Gastrocnemius medialis (tissue), 4 donors: ENCODE results near the gene KCNK3. TPM values are rescaled to one million over a fixed set of nuclear protein-coding genes. Genes with fewer than 3 reads are reported as not detected.

Source experiments
- ATAC-seq, 2 donors: fragments of 150-250 bp; one replicate each; pipeline ENCODE4 v1.9.1; 2016
- DNase-seq, 2 donors: peaks; one replicate each; pipeline ENCODE4 v3.0.0-alpha.2; 2019
- H3K27ac ChIP-seq, 4 donors: fragments of 200-600 bp; sonication (generic); 1 replicate in 1 of 4; 2 replicates in 3 of 4; pipeline ENCODE4 v1.5.1; 2016 to 2018; ENCODE audit warnings: mild to moderate bottlenecking in 2 of 4, moderate library complexity in 1 of 4
- H3K27me3 ChIP-seq, 3 donors: fragments of 200-600 bp; sonication (generic) in 2 of 3; 1 replicate in 1 of 3; 2 replicates in 2 of 3; pipeline versions ENCODE4 v1.5.1 to v1.6.0; 2016 to 2019; ENCODE audit warnings: mild to moderate bottlenecking in 1 of 3, moderate library complexity in 1 of 3
- H3K36me3 ChIP-seq, 2 donors: fragments of 200-600 bp; sonication (generic) in 1 of 2; one replicate each; pipeline ENCODE4 v1.5.1; 2017 to 2018
- H3K4me1 ChIP-seq, 2 donors: fragments of 200-600 bp; sonication (generic) in 1 of 2; one replicate each; pipeline ENCODE4 v1.5.1; 2016 to 2017; ENCODE audit warnings: mild to moderate bottlenecking in 2 of 2
- H3K4me3 ChIP-seq, 4 donors: fragments of 200-600 bp; sonication (generic) in 3 of 4; 1 replicate in 1 of 4; 2 replicates in 3 of 4; pipeline ENCODE4 v1.5.1; 2016 to 2019; ENCODE audit warnings: mild to moderate bottlenecking in 2 of 4
- H3K9me3 ChIP-seq, 3 donors: fragments of 200-600 bp; sonication (generic) in 2 of 3; 1 replicate in 1 of 3; 2 replicates in 2 of 3; pipeline ENCODE4 v1.5.1; 2016 to 2019
- CTCF ChIP-seq, 5 experiments: fragments of 450-650 bp in 3 of 5; fragments of 200-600 bp in 2 of 5; sonication (generic) in 2 of 5; IDR thresholded peaks in 4 of 5; conservative IDR thresholded peaks in 1 of 5; 1 replicate in 4 of 5; 2 replicates in 1 of 5; pipeline ENCODE4 v1.5.1; 2016 to 2019; ENCODE audit warnings: antibody characterized with exemption in 5 of 5, mild to moderate bottlenecking in 3 of 5, moderate library complexity in 3 of 5
- POLR2A ChIP-seq, 2 donors: fragments of 450-650 bp; IDR thresholded peaks; one replicate each; pipeline ENCODE4 v1.6.1; 2017; ENCODE audit warnings: antibody characterized with exemption in 2 of 2, mild to moderate bottlenecking in 2 of 2, moderate library complexity in 2 of 2
- in situ Hi-C, 4 donors: fragments of 200-750 bp; cut with MboI; loops; one replicate each; pipeline versions ENCODE4 v1.15.0 to v1.8.0; 2017; ENCODE audit warnings: low sequenced_read_pairs in 4 of 4
- intact Hi-C: fragments of 100-400 bp; cut with DNase I; formaldehyde crosslinking; loops from one replicate; pipeline ENCODE4 v1.15.1; 2023; ENCODE audit warnings: low total_unique reads
- total RNA-seq, 4 donors: library from RNA; depleted of rRNA; stranded (reverse); fragments of >200 nt; gene quantifications; one replicate each; pipeline versions ENCODE4 v1.1.0 to v1.2.3, GENCODE V29; 2016

Gene KCNK3
- total RNA-seq, 4 donors from 2014 or later, result 0.80 to 11.6 (median 1.2) TPM

DNA sequence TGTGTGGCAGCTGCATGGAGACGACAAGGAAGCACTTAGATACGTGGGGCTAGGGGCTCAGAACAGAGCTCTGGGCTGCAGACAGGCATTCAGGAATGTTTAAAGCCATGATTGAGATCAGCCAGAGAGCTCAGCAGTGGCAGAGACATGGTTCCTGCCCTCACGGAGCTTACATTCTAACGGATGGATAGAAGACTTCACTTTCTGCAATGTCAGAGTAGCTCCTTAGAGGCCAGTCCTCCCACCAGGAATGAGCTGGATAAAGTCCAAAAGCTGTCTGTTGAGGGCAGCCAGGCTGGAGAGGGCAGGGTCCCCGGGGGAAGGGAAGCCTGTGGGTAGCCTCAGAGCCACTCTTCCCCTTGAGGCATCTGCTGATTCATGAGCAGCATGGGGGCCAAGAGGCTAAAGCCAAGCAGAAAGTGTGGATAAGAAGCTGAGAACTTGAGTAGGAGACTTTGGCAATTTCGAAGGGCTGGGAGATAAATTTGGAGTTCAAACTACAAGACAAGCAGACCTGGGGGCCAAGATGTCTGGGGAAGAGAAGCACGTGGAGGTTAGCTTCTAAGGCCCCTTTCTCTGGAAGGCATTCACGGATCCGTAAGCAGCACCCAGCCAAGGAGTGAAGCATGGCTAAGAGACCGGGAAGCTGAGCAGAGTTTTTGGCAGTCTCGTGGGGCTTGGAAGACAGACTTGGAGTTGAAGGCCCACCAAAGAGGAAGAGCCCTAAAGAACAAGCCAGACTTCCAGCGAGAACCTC is 41.6 kb upstream of the KCNK3 start:
- Histone ChIP-seq H3K27ac (no peak overlapping the region), H3K27me3 (peaks cover 2 to 7% (median 3%) of the 10 kb centered on the region in 3 donors), H3K9me3 (no peaks in the 10 kb centered on the region), H3K4me3 (no peak overlapping the region), H3K36me3 (no peaks in the 10 kb centered on the region), H3K4me1 (no peaks in the 10 kb centered on the region)
- ATAC-seq, result no peak
- DNase-seq, result no peak
- intact Hi-C loops, result no loop called here
- no peak for TF ChIP-seq CTCF (IDR thresholded peaks at IDR 0.05 in 4 of 5, conservative IDR thresholded peaks at IDR 0.05 in 1 of 5)
- TF ChIP-seq POLR2A (IDR thresholded peaks at IDR 0.05), result no peak
- in situ Hi-C loops, result no loop called here

DNA sequence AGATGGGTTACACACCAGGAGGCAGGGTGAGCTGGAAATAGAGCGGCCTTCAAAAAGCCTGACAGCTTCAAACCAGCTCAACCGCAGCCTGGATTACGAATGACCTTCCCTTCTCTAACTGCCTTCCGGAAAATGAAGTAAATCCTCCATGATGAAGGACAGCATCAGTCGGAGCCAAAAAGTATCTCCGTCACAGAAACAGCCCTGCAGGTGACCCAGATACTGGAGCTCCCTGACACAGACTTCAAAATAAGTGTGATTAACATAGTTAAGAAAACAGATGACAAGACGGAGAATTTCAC is 41.1 kb upstream of the KCNK3 start:
- Histone ChIP-seq H3K4me3 (no peak overlapping the region), H3K9me3 (no peaks in the 10 kb centered on the region), H3K27me3 (peaks cover 0 to 7% (median 3%) of the 10 kb centered on the region in 3 donors), H3K4me1 (no peaks in the 10 kb centered on the region), H3K27ac (no peak overlapping the region), H3K36me3 (no peaks in the 10 kb centered on the region)
- intact Hi-C loops, result no loop called here
- no peak for TF ChIP-seq POLR2A (IDR thresholded peaks at IDR 0.05)
- TF ChIP-seq CTCF (IDR thresholded peaks at IDR 0.05 in 4 of 5, conservative IDR thresholded peaks at IDR 0.05 in 1 of 5), result no peak
- ATAC-seq (no peak), DNase-seq (no peak)
- in situ Hi-C loops, result no loop called here

- intact Hi-C loops, result no loop called here
- Histone ChIP-seq H3K27ac (no peak overlapping the region), H3K27me3 (peaks cover 0 to 7% (median 0%) of the 10 kb centered on the region in 3 donors), H3K4me1 (no peaks in the 10 kb centered on the region), H3K9me3 (no peaks in the 10 kb centered on the region), H3K36me3 (no peaks in the 10 kb centered on the region), H3K4me3 (no peak overlapping the region)
- in situ Hi-C loops, result no loop called here
- TF ChIP-seq CTCF (IDR thresholded peaks at IDR 0.05 in 4 of 5, conservative IDR thresholded peaks at IDR 0.05 in 1 of 5), result no peak
- TF ChIP-seq POLR2A (IDR thresholded peaks at IDR 0.05), result no peak
- DNase-seq (no peak), ATAC-seq (no peak)
These were observed 40.7 kb upstream of the KCNK3 start for GRCh38 chr2:26651799-26652198.

DNA sequence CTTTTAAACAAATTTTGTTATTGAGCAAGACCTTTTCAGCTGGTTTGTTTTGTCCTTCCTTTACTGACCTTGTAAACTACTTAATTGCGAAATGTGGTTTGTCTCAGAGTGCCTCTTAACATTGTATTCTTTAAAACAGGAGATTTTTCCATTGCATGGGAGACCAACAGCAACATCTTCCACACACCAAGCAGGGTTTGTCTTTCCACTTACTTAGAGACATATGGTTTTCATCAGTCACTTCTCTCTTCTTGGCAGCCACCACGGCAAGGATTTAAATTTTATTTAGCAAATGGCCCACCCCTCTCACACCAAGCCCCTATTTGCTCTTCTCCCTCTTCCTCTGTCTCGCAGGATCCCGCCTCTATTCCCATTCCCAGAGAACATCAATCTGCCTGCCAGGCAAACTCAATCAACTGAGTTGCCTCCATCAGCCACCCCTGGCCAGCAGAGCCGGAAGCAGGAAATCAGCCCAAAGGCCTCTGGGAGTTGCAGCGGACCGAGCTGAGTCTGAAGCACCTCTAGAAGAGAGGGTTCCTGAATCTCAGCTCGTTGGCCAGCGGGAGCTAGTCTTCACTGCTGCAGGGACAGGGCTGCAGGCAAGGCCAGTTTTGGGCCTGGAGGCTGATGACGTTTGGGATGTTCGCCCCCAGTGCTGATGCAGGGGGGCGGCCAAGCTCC is 40.0 kb upstream of the KCNK3 start:
- DNase-seq (no peak), ATAC-seq (peak; percentile 19 to 30)
- in situ Hi-C loops (no loop called here), intact Hi-C loops (no loop called here)
- H3K9me3 ChIP-seq, result no peaks in the 10 kb centered on the region
- TF ChIP-seq POLR2A (IDR thresholded peaks at IDR 0.05) (no peak), CTCF (IDR thresholded peaks at IDR 0.05 in 4 of 5, conservative IDR thresholded peaks at IDR 0.05 in 1 of 5) (no peak)
- H3K27ac ChIP-seq, result peak overlapping the region in 2 of 4 donors; percentile 9 to 36
- H3K27me3 ChIP-seq, result peaks cover 0 to 7% (median 0%) of the 10 kb centered on the region in 3 donors
- H3K4me3 ChIP-seq, result no peak overlapping the region
- no peaks in the 10 kb centered on the region for H3K4me1 ChIP-seq
- H3K36me3 ChIP-seq, result no peaks in the 10 kb centered on the region
